HG02588 (cell line): Measurements from ENCODE around the gene HOXD13.

Experiments
- ATAC-seq: cut with Tn5 transposase; IDR thresholded peaks from one replicate; pipeline ENCODE4 v1.9.1; 2021; ENCODE audit warnings: mild to moderate bottlenecking, moderate library complexity; ENCODE audit not compliant: unreplicated experiment

The HOXD13 gene

DNA sequence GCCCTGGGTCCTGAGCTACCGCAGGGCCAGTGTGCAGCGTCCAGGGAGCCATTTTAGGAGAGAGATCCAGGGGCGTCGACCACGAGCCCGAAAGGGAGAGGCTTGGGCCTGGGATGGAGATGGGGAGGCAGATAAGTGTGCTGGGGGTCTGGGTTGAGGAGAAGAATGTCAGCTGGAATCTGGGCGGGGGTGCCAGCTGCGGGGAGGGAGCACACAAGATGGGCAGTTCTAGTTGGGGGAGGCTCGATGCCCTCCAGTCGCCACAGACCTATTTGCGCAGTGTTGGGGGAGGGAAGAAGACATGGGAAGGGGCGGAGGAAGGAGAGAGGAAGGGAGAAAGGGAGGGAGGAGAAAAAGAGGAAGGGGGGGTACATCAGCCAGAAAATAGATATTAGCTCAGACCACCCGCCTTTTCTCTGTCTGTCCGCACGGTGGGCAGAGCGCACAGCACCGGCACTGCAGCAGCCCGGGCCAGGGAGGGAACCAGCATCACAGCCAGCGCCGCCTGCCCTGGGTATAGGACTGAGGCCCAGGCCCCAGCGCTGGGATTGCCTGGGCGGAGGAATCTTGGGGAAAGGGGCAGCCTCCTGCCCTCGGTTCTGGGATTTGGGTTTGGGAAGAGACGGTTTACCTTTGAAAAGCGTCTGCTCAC is 12.7 kb downstream of the HOXD13 start:
- no peak for ATAC-seq

DNA sequence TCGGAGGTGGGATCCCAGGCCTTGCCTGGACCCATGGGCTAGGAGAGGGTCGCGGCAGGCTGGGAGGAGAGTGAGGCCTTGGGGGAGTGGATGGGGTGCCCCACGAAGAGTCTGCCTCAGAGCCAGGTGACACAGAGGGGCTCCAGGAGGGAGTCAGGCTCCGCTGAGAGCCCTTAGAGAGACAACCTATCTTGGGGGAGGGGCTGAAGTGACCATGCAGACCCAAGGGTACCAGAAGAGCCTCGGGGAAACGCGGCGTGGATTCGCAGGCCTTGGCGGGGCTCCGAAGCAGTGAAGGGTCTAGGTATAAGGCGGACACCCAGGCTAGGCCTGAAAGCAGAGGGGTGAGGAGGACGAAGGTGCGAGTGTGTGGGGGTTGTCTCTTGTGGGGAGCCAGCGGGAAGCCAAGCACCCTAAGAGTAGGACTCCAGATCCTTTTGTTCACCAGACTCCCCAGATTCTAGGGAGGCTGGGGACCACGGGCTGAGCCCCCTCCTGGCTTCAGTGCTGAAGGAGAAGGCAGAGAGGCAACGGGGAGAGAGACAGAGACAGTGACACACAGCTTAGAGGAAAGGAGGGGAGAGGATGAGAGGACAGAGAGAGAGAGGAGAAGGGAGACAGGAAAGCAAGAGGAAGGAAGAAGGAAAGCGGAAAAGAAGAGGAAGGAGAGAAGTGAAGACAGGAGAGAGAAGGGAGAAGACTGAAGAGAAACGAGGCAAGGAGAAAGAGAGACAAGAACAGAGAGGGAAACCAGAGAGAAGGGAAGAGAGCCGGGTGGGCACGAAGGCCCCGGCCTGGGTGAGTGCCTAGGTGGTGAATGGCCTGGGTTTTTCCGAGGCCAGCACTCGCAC is 13.4 kb downstream of the HOXD13 start:
- no peak for ATAC-seq

DNA sequence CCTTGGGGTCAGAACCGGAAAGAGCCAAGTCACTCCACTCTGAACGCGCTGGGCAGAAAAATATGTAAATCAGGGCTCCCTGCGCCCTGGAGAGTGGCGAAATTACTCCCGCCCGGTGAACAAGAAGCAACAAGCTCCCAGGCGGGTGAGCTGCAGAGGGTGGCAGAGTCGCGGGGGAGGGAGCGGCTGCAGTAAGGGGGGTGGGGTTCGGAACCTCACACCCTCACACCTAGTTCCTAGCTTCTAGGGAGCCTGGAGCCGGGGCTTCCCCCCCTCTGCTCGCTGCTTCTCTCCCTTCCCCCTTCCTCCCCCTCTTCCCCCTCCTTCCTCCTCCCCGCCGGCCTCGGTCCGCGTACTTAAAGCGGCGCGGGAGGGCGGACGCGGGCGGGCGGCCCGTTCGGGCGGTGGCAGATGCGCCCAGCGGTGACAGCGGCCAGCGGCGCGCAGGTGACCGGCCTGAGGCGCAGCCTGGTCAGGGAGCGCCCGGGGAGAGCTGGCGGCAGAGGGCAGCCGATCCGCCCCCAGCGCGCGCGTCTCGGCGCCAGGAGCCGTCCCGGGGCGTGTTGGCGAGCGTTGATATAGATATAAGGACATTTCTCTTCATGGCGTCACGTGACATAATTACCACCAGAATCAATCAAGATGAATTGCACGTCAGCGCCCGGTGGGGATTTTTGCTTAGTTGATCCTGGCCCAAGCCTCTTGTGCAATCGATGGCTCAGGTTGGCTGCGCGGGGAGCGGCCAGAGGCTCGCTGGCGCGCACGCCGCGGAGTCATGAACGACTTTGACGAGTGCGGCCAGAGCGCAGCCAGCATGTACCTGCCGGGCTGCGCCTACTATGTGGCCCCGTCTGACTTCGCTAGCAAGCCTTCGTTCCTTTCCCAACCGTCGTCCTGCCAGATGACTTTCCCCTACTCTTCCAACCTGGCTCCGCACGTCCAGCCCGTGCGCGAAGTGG is 14.3 kb downstream of the HOXD13 start, which contains the start of gene HOXD11:
Gene HOXD11, plus strand, starts transcription at position 700 of the 959 bp plus-strand sequence. Its CDS starts 76 bp downstream, at position 776.
- no peak for ATAC-seq

DNA sequence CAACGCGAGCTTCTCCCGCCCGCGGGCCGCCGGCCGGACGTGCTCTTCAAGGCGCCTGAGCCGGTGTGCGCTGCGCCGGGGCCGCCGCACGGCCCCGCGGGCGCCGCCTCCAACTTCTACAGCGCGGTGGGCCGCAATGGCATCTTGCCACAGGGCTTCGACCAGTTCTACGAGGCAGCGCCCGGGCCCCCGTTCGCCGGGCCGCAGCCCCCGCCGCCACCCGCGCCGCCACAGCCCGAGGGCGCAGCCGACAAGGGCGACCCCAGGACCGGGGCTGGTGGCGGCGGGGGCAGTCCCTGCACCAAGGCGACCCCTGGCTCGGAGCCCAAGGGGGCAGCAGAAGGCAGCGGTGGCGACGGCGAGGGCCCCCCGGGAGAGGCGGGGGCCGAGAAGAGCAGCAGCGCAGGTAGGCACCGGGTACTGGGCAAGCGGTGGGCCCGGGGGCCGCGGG is 15.2 kb downstream of the HOXD13 start:
- ATAC-seq: no peak

DNA sequence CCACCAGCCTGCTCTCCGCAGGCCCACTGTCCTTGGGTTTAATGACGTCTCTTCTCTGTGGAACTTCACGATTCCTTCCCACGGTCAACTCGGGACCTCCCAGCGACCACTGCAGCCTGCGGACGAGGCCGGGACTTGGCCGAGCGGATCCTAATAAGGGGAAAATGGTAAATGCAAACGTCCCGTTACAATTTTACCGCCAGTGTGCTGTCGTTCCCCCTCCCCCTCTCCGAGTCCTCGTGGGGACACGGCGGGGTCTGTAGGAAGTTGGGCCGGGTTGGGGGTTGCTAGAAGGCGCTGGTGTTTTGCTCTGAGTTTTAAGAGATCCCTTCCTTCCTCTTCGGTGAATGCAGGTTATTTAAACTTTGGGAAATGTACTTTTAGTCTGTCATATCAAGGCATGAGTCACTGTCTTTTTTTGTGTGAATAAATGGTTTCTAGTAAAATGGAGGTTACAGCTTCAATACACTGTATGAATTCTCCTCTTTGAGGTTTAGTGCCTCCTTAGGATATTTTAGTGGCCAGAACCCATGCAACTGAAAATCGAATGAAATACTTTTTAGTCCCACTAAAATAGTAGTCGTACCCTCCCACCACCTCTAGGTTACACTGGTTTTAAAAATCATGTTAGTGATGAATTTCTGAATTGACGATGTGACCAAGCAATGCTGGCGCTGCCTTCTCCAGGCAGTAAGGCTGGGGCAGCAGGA is 16.8 kb downstream of the HOXD13 start:
- ATAC-seq: no peak

DNA sequence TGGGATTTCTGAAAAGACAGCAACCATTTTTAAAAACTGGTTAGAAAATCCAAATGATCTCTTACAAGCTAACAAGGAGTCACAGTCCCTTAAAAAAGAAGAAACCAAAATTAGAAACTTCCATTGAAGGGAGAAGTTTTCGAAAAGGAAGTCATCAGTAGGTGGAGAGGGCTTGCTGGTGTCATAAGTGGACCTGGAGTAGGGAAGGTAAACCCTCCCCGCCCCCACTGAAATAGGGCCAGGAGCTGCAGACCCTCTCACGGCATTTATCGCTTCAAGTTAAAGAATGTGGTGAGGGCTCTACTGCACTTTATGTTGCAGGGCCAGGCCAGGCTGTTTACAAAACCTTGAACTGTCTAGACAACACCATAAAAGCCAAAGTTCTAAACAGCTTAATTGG is 17.4 kb downstream of the HOXD13 start:
- no peak for ATAC-seq

DNA sequence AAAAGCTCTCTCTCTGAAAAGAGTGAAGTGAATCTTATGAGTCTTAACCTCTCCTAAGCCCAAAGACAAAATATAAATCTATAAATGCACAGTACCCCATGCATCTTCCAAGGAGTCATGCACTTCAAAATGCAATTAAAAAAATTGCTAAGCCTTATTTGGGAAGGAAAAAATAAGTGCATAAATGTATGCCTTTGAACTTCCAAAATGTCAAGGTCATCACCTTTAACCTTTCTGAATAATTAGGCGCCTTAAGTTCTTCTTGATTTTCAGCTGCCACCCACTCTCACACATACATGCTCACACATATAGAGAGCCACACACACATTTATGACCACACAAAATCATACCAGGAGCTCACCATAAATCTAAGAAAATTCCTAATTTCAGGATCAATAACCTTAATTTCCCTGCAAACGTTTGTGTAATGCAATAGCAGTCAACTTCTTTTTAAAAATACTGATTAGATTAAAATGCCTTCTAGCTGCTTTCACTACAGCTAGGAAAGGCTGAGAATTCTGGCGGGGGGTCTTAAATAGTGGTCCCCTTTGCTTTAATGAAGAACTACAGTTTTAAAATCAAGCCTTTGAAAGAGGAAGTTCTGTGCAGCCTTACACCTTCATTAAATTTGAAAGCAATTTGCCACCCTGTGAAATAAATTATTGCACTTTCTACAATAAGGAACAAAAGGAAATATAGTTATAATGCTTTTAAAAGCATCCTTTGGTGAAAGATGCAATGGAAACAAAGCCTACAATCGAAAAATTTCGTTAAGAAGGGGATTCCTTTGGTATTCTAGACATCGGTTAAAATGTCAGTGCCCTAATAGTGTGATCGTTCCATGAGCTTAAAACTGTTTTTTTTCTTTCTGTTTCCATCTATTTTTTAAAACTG is 18.1 kb downstream of the HOXD13 start:
- no peak for ATAC-seq

DNA sequence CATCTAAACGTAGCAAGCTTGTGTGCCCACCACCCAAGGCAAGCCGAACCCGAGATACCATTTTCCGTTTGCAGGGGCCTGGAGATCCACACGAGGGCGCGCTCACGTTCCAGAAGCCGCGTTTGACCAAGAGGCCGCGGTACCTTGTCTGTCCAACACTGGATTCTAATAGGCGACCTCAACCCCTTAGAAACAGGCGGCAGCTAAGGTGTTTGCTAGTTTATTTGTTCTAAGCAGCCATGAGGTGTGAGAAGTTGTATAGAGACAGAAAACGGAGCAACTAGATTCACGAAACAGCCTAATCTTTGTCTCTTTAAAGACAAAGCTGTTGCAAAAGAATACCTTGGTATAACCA is 18.8 kb downstream of the HOXD13 start:
- ATAC-seq: no peak

DNA sequence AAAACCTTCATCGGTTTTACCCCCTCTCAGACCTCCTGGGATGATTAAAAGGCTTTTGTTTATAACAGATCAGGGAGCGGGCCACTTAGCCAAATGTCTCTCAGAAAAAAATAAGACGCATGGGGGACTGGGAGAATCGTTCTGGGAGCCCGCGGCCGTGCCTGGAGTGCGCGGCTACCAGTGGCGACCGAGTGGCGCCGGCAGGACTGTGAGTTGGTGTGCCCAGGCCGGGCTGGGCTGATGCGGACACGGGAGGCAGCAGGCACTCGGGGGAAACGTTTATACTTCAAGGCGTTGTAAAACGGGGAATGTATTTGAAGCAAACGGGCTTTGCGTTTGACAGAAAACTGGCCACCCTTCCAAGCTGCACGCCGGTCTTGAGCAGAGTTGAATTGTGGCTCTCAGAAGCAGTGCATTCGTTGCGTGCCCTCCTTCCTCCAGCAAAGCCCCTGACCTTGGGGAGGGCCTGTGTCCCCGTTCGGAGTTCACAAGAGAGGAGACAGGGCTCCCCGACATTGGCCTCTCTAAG is 19.4 kb downstream of the HOXD13 start:
- no peak for ATAC-seq

DNA sequence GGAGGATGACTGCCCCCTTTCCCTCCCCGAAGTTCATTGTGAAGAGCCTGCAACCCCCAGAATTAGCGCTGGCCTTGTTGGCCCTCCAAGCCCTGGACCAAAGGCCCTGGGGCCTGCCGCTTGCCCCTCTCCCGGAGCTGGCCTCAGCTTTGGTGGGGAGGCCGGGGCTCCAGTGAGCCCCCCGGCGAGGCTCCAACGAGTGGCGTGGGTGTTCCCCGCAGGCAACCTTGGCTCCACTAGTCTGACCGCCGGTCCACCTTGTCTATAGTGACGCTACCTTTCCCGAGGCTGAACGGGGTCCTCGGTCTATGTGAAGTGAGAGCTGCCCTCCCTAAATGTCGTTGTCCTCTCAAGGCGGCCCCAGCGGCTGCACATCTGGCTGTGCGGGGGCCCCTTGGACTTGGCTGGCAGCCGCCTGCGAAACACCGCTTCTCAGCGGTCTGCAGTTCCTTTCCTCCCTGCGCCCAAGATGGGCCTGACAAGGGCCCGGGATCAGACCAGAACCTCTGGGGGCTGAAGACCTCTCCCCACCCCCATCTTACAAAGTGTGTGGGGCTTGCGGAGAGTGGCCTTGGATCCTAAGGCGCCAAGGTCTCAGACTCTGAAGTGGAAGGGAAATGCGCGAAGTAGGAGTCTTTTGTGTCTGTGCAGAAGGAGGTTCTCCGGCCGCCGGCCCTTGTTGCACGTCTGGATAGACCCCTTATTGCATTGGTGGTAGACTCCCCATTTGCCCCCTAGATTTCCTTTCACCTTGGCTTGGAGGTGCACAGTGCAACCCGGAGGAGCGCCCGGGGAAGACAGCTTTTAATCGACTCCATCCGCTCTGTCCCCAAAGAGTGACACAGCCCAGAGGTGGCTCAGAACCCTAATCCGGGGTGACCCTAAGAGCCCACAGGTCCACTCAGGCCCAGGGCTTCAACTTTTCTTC is 20.1 kb downstream of the HOXD13 start:
- no peak for ATAC-seq

DNA sequence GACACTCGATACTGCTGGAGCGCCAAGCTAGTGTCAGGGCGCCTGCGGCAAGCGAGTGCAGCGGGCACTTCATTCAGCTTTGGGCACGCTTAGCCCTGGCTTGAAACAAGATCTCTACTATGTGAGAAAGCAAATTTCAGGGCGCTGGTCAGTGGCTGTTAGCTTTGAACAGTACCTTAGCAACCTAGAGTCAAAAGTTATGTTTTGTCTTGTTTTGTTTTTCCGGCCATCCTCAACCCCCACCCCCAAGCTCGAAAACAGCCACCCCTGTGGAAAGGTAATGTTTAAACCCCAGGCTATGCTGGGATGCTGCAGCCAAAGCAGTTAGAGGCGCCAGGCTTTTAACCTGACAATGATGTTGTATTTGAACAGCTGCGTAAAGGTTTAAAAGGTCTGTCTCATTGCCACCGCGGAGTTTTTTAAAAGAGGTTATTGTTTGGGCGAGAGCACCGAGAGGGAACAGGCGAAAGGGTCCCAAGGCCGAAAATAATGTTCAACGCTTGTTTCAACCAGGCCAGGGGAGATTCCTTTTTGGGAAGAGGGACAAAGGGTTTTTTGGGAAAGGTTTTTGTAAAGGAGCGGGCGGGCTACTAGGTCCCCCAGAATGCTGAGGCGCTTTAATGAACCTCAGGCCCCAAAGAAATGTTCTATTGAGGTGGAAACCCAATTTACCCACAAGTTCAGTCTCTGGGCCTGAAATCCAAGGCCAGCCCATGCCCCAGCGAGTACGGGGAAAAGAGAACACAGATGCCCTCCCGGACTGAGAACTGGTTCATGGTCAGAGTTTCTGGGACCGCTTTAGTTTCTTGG is 21.8 kb downstream of the HOXD13 start:
- ATAC-seq: no peak

DNA sequence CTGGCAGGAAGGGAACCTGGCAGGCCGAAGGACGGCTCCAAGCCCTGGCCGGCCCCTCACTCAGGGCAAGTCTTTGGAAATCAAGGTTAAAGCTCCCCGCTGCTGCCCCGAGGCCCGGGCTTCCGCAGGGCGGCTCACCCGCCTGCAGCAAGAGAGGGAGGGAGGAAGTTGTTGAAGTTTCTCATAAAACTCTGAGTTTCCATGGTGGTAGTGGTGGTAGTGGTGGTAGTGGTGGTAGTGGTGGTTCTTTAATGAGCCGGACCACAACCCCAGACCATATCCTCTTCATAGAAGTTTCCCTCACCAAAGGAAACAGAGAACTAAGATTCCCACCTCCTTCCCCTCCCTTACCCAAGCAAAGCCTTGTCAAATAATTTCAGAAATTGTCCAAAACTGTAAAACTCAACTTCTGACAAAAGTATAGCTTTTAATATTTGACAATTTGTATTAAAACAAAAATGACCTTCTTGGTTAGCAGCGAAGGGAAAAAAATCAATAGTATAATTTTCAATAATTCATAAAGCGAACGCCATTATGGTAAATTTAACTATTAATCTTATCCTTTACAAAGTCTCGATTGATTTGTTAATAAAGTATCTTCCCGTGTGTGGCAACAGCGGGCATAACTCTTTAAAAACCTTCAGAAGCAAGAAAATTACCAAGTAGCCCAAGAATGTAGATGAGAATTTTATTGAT is 22.6 kb downstream of the HOXD13 start:
- no peak for ATAC-seq

DNA sequence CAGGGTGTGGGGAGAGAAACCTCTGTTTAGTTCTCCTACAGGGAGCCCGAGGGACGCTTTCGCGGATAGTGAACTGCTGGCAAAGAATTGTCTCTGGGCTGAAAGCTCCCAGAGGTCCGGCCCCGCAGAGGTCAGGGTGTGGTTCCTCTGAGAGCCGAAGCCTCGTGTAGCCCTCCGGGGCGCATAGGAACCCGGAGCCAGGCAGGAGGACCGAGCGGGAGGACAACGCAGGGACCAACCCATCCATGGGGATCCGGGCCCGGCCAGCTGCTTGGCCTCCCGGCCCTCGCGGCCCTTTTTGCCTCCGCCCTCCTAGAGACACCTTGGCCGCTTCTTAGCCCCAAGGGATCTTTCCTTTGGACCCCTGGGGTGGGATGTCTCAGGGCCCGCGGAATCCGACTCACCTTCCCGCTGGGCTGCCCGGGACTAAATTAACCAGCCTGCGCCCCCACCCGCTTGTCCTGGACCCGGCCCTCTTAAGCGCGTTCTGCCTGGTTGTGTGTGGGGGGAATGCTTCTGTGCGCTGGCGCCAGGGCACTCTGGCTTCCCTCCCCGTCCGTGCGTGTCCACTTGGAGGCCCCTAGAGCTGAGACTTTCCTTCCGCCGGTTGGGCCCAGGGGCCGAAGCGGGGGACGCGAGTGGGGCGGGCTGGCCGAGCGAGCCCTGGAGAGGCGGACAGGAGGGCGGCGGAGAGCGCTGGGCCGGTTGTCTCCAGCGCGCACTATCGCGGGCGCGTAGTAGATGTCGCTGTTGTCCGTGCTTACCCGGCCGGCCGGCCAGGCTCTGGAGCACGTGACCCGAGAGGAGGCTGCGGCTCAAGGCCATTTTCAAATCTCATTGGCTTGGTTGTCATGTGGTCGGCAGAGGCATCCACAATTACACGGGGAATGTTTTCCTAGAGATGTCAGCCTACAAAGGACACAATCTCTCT is 23.6 kb downstream of the HOXD13 start, which contains the start of gene HOXD10:
Gene HOXD10, plus strand, starts transcription at position 896 of the 931 bp plus-strand sequence. CDS start 56 bp downstream, outside the sequence.
- no peak for ATAC-seq

DNA sequence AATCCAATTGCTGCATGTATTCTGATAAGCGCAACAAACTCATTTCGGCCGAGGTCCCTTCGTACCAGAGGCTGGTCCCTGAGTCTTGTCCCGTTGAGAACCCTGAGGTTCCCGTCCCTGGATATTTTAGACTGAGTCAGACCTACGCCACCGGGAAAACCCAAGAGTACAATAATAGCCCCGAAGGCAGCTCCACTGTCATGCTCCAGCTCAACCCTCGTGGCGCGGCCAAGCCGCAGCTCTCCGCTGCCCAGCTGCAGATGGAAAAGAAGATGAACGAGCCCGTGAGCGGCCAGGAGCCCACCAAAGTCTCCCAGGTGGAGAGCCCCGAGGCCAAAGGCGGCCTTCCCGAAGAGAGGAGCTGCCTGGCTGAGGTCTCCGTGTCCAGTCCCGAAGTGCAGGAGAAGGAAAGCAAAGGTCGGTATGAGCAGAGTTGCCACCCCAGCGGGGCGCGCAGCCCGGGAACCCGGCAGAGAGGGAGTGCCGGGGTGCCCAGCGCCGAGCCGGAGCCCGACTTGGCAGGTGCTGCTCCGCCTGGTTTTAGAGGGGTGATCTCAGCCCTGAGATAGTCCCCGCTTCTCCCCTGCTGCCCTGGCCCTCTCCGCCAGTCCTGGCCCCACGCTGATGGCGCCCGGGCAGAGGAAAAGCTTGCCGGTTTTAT is 24.8 kb downstream of the HOXD13 start:
- ATAC-seq: no peak

DNA sequence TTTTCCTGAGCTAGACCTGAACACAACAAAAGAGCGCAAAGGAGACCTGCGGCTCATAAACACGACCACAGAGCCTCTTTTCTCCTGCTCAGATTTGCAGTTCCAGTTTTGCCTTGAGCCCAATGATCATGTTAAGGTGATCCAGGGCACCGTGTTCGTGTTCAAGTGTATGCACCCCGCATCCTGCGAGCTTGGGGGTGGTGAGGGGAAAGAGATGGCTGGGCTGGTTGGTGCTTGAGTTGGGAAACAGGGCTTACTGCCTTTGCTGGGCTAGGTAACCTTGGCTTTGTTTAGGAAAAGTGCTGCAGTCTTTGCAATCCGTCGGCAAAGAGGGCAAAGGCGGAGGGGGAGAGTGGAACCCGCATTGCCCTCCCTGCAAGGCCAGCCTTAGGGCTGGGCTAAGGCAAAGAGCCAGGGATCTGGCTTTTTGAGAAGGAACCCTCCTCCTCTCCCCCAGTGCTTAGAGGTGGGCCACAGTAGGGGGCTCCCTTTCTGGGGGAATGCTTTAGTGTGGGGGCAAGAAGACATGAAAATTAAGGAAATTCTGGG is 25.4 kb downstream of the HOXD13 start:
- ATAC-seq: no peak
